ENCODE measurements around the gene GPRC5A. TPM values are rescaled to one million over a fixed set of nuclear protein-coding genes. Genes with fewer than 3 reads are reported as not detected.

The GPRC5A gene
- total and polyA plus RNA-seq, 2 of the 13 experiments (the other 11 are each of a cell fraction or from before 2014, with no cell fraction given) = 0.27 to 3.0 TPM

DNA sequence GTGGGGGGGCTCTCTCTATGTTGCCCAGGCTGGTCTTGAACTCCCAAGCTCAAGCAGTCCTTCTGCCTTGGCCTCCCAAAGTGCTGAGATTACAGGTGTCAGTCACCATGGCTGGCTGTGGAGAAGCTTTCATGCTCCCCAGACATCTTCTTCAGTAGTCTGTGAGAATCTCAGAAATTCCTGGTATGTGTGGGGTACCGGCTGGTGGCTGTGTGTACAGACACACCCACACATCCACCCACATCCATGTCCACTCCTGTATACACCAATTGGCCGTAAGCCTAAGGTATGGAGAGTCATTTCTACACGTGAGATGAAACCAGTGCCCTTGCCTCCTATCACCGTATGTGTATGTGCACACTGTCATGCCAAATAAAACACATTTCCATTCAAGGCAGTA, 32.8 kb downstream of the GPRC5A start:
- CTCF ChIA-PET (ENCODE audit: low intra/inter-chr PET ratio, low total read pairs) = no interaction called here
- FAIRE-seq = no peak
- in situ Hi-C loops (cut with HindIII; ENCODE audit: extremely low pct_ligation_motif_present, low pct_unique_long_range_greater_than_20kb) = no loop called here
- no peak for TF ChIP-seq XBP1 (CRISPR knock-in tag; IDR thresholded peaks at IDR 0.05)
- no peak for TF ChIP-seq MTA3 (CRISPR knock-in tag; IDR thresholded peaks at IDR 0.05)
- TF ChIP-seq, protein P1, sequence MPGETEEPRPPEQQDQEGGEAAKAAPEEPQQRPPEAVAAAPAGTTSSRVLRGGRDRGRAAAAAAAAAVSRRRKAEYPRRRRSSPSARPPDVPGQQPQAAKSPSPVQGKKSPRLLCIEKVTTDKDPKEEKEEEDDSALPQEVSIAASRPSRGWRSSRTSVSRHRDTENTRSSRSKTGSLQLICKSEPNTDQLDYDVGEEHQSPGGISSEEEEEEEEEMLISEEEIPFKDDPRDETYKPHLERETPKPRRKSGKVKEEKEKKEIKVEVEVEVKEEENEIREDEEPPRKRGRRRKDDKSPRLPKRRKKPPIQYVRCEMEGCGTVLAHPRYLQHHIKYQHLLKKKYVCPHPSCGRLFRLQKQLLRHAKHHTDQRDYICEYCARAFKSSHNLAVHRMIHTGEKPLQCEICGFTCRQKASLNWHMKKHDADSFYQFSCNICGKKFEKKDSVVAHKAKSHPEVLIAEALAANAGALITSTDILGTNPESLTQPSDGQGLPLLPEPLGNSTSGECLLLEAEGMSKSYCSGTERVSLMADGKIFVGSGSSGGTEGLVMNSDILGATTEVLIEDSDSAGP (CRISPR knock-in tag; IDR thresholded peaks at IDR 0.05; ENCODE audit: borderline replicate concordance) = no peak
- TF ChIP-seq DPF2 (CRISPR knock-in tag; IDR thresholded peaks at IDR 0.05; ENCODE audit: borderline replicate concordance, low read depth) = no peak
- TF ChIP-seq MIXL1 (CRISPR knock-in tag; IDR thresholded peaks at IDR 0.05) = no peak
- no peak for TF ChIP-seq ZMYM4 (CRISPR knock-in tag; IDR thresholded peaks at IDR 0.05)
- no peak for TF ChIP-seq ZNF121 (CRISPR knock-in tag; IDR thresholded peaks at IDR 0.05)
- no peak for TF ChIP-seq NR2F1 (CRISPR knock-in tag; IDR thresholded peaks at IDR 0.05)
- TF ChIP-seq ZNF713 (CRISPR knock-in tag; IDR thresholded peaks at IDR 0.05) = no peak
- no peak for TF ChIP-seq ZNF33B (CRISPR knock-in tag; IDR thresholded peaks at IDR 0.05)
- no peak for TF ChIP-seq PLSCR1 (CRISPR knock-in tag; IDR thresholded peaks at IDR 0.05; ENCODE audit: borderline replicate concordance)
- no peak for TF ChIP-seq ZNF142 (CRISPR knock-in tag; IDR thresholded peaks at IDR 0.05)
- no peak for TF ChIP-seq RFXANK (CRISPR knock-in tag; IDR thresholded peaks at IDR 0.05)
- no peak for TF ChIP-seq NONO (IDR thresholded peaks at IDR 0.05)
- TF ChIP-seq NONO (CRISPR knock-in tag; conservative IDR thresholded peaks at IDR 0.05) = no peak
- no peak for TF ChIP-seq KDM3A (CRISPR knock-in tag; IDR thresholded peaks at IDR 0.05; ENCODE audit: low read depth)
- TF ChIP-seq, protein P2, sequence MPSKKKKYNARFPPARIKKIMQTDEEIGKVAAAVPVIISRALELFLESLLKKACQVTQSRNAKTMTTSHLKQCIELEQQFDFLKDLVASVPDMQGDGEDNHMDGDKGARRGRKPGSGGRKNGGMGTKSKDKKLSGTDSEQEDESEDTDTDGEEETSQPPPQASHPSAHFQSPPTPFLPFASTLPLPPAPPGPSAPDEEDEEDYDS (CRISPR knock-in tag; IDR thresholded peaks at IDR 0.05) = no peak

More for the DNA sequence above, 32.8 kb downstream of the GPRC5A start:
- intact Hi-C loops (cut with micrococcal nuclease; ENCODE audit: unreplicated experiment) = loop anchor here (10.0 kb wide), 1 partner anchor 181 kb away; the partner anchor contains the start of gene GSG1
- Histone ChIP-seq H3K9ac (ENCODE audit: insufficient read depth, low read depth, low read length) (no peak overlapping the region), H3K79me2 (ENCODE audit: insufficient read depth, low read length) (no peaks in the 10 kb centered on the region), H3K27ac (ENCODE audit: extremely low read length, insufficient read depth, low read length) (no peak overlapping the region), H3K4me2 (ENCODE audit: low read depth, low read length) (no peak overlapping the region), H2AFZ (ENCODE audit: low read length) (no peak overlapping the region), H4K20me1 (ENCODE audit: insufficient read depth, low read length) (no peaks in the 10 kb centered on the region), H3K4me3 (replicated peaks in 1 of 3; ENCODE audit: insufficient read depth in 1 of 3, low read depth in 2 of 3, low read length in 3 of 3) (no peak overlapping the region), H3K36me3 (replicated peaks in 1 of 2; ENCODE audit: control insufficient read depth in 1 of 2, insufficient read depth in 2 of 2, low read length in 2 of 2) (no peaks in the 10 kb centered on the region), H3K27me3 (ENCODE audit: control insufficient read depth in 1 of 2, insufficient read depth in 2 of 2, low read length in 2 of 2) (no peaks in the 10 kb centered on the region), H3K4me1 (ENCODE audit: insufficient read depth, low read length) (peaks cover 15% of the 10 kb centered on the region), H3K9me3 (ENCODE audit: low read length) (no peaks in the 10 kb centered on the region)
- DNase-seq (ENCODE audit: low spot score) (no peak), ATAC-seq (no peak)
- POLR2A ChIA-PET = no interaction called here
- WGBS (ENCODE audit: low lambda C conversion rate) = 57% methylated on average over 3 of the region's 4 CpGs
- no TSS peak for BruUV-seq (replicated peaks)
